ENCODE results near the gene C9orf50.

DNA sequence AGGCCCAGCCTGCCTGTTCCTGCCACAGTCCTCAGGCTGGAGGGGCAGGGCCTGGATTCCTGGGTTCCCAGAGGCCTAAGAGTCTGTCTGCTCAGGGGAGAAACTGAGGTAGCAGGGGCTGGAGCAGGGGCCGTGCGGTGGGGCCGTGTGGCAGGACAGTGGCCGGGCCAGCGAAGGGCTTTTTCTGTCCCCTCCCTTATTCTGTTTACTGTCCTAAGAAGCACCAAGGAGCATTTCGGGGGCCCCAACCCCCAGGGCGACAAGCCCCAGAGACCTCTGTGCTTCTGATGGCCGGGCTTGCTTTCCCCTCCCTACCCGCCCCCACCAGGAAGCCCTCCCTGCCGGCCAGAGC is 27.8 kb upstream of the C9orf50 start:
- TF ChIP-seq ZNF24 (tag by site-specific recombination; IDR thresholded peaks at IDR 0.05) (no peak), ZNF140 (tag by site-specific recombination; IDR thresholded peaks at IDR 0.05) (no peak), MZF1 (tag by site-specific recombination; IDR thresholded peaks at IDR 0.05; ENCODE audit: borderline replicate concordance) (no peak), ZNF19 (tag by site-specific recombination; IDR thresholded peaks at IDR 0.05; ENCODE audit: low read depth) (no peak), IKZF3 (tag by site-specific recombination; IDR thresholded peaks at IDR 0.05) (no peak), YY1 (tag by site-specific recombination; IDR thresholded peaks at IDR 0.05) (no peak), KLF7 (tag by site-specific recombination; IDR thresholded peaks at IDR 0.05; ENCODE audit: borderline replicate concordance) (no peak)
- TF ChIP-seq, protein P1, sequence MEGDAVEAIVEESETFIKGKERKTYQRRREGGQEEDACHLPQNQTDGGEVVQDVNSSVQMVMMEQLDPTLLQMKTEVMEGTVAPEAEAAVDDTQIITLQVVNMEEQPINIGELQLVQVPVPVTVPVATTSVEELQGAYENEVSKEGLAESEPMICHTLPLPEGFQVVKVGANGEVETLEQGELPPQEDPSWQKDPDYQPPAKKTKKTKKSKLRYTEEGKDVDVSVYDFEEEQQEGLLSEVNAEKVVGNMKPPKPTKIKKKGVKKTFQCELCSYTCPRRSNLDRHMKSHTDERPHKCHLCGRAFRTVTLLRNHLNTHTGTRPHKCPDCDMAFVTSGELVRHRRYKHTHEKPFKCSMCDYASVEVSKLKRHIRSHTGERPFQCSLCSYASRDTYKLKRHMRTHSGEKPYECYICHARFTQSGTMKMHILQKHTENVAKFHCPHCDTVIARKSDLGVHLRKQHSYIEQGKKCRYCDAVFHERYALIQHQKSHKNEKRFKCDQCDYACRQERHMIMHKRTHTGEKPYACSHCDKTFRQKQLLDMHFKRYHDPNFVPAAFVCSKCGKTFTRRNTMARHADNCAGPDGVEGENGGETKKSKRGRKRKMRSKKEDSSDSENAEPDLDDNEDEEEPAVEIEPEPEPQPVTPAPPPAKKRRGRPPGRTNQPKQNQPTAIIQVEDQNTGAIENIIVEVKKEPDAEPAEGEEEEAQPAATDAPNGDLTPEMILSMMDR (tag by site-specific recombination; IDR thresholded peaks at IDR 0.05), result no peak
